Suppressor macrophage treated with lipopolysaccharide for 1 hour (primary cell): ENCODE measurements around the gene NCOA5.

Source experiments
- DNase-seq, 3 donors: peaks; one replicate each; pipeline ENCODE4 v3.0.0-alpha.2; 2020 to 2022

Gene NCOA5

GRCh38 chr20:46060301-46060881 is 29.4 kb downstream of the NCOA5 start:
- DNase-seq: peak; percentile 42 to 67 (median 56)

DNA sequence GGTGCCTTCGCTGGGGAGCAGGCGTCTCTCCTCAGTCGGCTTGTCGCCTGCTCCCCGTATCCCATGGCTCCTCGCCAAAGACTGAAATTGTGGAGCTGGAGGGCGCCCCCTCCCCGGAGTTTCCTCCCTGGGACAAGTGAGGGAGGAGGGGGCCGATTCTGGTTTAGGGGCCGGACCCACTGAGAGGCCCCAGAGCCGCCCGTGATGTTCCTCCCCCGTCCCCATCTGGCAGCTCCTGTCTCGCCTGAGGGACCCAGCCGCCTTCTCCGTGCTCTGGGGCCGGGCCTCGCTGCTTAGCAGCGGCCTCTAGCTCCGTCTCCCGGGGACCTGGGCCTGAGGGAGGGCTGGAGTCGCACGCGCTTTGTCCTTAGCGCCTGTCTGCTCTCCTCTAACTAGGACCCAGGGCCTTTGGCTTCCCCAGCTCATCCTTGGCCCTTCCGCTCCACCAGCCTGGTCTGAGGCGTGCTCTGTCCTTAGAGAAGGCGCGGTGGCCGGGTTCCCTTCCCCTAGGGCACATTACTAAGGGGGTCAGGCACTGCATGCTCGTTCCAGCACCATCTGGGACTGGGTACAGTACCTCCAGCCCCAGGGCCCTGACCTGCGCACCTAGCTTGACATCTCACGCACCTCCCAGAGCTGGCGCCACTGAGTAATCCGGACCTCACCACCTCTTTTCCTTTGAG is 31.0 kb downstream of the NCOA5 start:
- peak in 1 of 3 donors; percentile 13 for DNase-seq

GRCh38 chr20:46057856-46058598 is 31.7 kb downstream of the NCOA5 start:
- peak; percentile 48 to 61 (median 49) for DNase-seq

DNA sequence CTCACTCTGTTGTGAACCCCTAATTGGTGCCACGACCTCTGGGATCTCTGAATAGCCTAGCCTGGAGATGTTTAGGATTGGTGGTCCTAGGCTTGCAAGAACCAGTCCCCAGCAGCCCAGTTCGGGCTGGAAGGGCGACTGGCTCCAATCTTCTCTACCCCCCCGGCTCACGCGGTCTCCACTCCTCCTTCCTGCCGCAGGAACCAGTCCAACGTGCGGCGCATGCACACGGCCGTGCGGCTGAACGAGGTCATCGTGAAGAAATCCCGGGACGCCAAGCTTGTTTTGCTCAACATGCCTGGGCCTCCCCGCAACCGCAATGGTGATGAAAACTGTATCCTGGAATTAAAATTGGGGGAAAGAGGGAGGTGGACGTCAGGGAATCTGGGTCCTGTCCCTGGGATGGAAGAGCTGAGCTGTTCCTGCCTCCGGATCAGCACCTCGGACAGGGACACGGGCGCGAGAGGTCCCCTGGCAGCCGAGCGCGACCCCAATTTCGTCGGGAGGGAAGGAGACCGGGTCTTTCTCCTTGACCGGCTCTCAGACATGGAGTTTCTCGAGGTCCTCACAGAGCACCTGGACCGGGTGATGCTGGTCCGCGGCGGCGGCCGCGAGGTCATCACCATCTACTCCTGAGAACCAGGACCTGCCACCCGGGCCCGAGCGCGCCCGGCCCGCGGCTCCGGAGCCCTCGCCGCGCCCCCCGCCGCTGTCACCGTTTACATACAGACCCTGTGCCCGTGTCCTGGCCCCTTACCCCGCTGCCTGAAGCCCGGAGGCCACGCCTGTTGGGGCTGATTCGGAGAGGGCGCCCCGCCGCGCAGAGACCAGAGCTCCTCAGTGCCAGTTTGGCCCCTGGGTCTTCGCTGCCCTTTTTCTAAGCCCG is 32.5 kb downstream of the NCOA5 start:
- peak; percentile 31 to 78 (median 58) for DNase-seq

DNA sequence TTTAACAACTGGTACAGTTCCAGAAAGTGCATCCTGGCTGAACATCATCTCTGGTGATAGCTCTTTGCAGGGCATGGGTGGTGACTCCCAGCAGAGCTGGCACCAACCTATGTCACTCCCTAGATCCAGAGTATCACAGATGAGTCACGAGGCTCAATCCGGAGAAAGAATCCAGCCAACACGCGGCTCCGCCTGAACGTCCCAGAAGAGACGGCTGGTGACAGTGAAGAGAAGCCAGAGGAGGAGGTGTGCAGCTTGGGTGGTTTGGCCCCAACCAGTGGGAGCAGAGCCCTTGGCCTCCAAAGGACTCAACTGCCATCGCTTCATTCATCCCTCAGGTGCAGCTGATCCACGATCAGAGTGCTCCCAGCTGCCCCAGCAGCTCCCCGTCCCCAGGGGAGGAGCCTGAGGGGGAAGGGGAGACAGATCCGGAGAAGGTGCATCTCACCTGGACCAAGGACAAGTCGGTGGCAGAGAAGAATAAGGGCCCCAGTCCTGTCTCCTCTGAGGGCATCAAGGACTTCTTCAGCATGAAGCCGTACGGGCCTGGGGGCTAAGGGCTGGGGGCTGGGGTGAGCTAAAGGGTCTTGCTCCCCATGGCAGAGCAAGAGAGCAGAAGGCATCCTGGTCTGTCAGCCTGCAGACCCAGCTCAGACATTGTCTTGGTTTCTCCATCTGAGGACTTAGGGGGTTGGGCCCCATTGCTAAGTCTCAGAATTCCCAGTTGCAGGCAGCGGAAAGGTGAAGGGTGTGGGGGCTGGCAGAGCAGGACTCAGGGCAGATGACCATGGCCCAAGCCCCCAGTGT is 33.5 kb downstream of the NCOA5 start:
- DNase-seq: no peak

GRCh38 chr20:46055269-46055668 is 34.5 kb downstream of the NCOA5 start:
- DNase-seq: no peak

DNA sequence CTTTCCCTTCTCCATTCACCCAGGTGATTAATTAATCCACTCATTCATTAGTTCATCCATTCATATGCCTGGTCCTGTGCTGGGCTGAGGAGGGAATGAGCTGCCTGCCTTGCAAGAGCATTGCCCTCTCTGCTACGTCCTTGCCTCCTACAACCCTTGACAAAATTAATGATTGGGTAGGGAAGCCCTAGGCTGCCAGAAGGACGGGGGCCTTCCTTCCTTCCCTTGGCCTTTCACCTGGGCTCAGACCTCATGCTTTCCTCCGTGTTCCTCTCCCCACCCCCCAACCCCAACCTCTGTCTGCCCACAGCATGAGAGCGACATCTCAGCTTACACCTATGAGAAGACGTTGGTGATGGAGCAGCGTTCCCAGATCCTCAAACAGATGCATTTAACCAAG is 35.2 kb downstream of the NCOA5 start:
- DNase-seq: no peak

DNA sequence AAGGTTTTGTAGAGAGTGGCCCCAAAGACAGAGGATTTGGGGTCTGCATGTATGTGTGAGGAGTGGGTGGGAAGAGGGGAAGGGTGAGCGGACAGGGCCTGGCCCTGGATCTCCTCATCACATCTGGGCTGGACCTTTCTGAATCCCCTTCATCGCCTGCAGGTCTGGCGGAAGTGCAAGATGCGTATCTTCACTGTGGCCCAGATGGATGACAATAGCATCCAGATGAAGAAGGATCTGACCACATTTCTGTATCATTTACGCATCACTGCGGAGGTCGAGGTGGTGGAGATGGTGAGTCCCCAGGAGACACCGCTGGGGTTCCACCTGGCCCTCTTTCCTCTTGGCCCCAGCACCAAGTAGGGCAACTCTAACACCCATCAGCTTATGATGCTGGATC is 36.3 kb downstream of the NCOA5 start:
- DNase-seq: no peak

DNA sequence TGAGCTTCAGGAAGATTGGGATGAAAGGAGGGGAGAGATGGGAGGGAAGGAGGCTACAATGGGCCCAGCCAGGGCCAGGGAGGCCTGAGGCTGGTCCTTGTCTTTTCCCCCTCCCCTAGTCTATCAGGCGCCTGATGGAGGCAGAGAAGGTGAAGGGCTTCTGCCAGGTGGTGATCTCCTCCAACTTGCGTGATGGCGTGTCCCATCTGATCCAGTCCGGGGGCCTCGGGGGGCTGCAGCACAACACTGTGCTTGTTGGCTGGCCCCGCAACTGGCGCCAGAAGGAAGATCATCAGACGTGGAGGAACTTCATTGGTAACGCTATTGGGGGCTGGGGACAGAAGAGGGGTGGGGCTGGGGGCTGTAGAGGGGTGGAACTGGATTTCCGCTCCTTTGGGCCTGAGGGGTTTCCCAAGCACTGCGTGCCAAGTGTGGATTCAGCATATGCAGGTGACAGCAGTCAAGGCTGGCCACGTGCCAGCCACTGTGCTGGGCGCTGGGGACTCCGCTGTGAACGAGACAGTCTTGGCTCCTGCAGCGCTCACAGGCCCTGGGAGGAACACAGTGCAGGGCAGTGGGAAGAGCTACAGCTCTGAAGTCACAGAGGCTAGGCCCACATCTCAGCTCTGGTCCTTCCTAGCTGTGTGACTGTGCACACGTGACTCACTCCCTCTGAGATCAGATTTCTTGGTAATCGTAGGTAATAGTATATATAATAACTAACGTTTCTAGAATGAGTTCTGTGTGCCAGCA is 38.0 kb downstream of the NCOA5 start:
- DNase-seq: no peak

GRCh38 chr20:46050885-46051284 is 38.9 kb downstream of the NCOA5 start:
- DNase-seq: no peak

DNA sequence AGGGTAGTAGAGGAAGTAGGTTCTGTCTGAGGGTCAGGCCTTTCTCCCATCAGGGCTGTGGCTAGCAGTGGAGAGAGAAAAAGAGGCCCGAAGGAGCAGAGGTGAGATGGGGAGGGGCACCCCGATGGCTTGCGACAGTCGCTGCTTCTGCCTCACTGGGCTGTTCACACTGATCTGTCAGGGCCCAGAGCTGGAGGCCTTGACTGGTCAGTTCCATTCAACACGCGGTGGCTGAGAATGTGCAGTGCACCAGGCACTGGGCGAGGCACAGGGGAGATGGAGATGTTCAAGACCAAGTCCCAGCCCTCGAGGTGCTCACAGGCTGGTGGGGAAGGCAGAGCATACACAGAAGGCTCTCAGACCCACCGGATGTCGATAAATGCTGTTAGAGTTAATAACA is 39.3 kb downstream of the NCOA5 start:
- no peak for DNase-seq

GRCh38 chr20:46049815-46050214 is 39.9 kb downstream of the NCOA5 start:
- DNase-seq: no peak

DNA sequence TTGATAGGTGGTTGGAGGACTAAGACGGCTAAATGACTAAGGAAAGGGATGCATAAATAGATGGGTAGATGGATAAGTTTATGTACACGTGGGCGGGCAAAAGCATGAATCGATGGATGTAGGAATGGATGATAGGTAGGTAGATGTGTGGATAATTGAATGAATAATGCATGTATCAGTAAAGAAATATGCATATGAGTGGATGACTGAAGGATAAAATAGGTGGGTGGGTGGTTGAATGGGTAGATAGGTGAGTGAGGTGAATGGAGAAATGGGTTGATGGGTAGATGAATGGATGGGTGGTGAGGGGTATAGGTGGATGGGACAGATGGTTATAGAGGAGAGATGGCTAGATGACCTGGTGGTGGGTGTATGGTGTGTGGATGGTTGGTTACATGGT is 40.6 kb downstream of the NCOA5 start:
- DNase-seq: no peak

GRCh38 chr20:46047821-46048220 is 41.9 kb downstream of the NCOA5 start:
- no peak for DNase-seq

- no peak for DNase-seq
Measured at GRCh38 chr20:46046588-46047310, 43.0 kb downstream of the NCOA5 start.

DNA sequence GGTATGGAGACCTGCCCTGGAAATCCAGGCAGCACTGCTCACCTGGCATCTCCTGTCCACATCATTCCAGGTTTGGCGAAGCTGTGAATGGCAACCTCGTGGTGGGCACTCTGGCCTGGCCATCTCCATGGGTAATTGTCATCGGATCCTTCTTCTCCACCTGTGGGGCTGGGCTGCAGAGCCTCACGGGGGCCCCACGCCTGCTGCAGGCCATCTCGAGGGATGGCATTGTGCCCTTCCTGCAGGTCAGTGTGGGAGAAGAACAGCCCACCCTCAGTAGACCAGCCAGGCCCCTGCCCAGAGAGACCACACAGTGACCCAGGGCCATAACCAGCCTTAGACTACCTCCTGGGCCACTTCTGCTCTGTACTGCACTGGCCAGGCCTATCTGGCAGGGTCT is 44.9 kb downstream of the NCOA5 start:
- no peak for DNase-seq

GRCh38 chr20:46043556-46043955 is 46.2 kb downstream of the NCOA5 start:
- no peak for DNase-seq

- peak; percentile 58 to 77 (median 58) for DNase-seq
Measured at GRCh38 chr20:46040902-46041535, 48.7 kb downstream of the NCOA5 start.

DNA sequence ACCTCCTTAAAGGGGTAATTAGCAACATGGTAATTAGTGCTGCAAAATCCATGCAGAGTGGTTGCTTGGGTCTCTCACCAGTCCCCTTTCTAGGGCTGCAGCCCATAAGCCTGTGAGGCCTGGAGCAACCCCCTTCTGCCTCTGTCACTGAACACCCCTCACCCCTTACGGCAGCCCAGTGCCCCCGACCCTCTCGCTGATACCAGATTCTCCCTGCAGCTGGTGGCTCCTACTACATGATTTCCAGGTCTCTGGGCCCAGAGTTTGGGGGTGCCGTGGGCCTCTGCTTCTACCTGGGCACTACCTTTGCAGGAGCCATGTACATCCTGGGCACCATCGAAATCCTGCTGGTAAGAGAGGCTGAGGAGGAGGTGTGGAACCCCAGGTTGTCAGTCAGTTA is 52.7 kb downstream of the NCOA5 start:
- no peak for DNase-seq

- DNase-seq: no peak
Measured at GRCh38 chr20:46036370-46036769, 53.4 kb downstream of the NCOA5 start.
